Measurements from ENCODE around the gene FAM120A.

FAM120A gene

DNA sequence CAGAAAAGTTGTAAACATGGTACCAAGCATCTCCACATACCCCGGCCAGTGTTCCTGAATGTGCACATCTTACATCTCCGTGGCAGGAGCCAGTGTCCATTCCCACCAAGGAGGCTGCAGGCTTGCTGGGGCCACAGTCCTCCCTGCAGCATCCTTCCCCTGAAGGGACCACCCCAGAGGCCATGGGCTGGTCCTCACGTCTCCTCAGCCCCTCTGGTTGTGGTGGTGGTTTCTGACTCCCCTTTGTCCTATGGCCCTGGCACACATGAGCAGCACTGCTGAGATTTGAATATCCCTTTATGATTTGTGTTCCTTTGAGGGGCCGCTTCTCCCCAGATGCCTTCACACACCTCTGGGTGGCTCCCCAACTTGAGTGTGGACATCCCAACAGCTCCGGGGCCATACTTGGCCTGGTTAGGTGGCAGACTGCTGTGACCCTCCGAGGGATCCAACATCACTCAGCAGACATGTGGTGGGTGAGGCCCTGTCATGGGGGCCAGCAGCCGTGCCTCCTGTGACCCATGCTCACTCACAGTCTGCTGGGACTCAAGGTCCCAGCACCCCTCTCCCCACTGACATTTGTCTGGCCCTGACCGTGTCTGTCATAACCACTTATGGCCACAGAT lies 139.2 kb downstream of the FAM120A start:
- Histone ChIP-seq H3K27me3 (ENCODE audit: control insufficient read depth, insufficient read depth, low read length) (no peaks in the 10 kb centered on the region), H3K9ac (no peak overlapping the region), H3K9me3 (ENCODE audit: control insufficient read depth, low read length) (no peaks in the 10 kb centered on the region), H3K4me2 (ENCODE audit: low read length) (no peak overlapping the region), H3K4me3 (ENCODE audit: low read depth, low read length) (no peak overlapping the region), H3K27ac (no peak overlapping the region), H3K79me2 (peaks cover 35% of the 10 kb centered on the region), H3K4me1 (peaks cover 2% of the 10 kb centered on the region), H3K36me3 (ENCODE audit: control insufficient read depth, insufficient read depth, low read length) (no peaks in the 10 kb centered on the region), H2AFZ (no peak overlapping the region)
- TF ChIP-seq, protein P1, sequence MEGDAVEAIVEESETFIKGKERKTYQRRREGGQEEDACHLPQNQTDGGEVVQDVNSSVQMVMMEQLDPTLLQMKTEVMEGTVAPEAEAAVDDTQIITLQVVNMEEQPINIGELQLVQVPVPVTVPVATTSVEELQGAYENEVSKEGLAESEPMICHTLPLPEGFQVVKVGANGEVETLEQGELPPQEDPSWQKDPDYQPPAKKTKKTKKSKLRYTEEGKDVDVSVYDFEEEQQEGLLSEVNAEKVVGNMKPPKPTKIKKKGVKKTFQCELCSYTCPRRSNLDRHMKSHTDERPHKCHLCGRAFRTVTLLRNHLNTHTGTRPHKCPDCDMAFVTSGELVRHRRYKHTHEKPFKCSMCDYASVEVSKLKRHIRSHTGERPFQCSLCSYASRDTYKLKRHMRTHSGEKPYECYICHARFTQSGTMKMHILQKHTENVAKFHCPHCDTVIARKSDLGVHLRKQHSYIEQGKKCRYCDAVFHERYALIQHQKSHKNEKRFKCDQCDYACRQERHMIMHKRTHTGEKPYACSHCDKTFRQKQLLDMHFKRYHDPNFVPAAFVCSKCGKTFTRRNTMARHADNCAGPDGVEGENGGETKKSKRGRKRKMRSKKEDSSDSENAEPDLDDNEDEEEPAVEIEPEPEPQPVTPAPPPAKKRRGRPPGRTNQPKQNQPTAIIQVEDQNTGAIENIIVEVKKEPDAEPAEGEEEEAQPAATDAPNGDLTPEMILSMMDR (IDR thresholded peaks at IDR 0.05): no peak

DNA sequence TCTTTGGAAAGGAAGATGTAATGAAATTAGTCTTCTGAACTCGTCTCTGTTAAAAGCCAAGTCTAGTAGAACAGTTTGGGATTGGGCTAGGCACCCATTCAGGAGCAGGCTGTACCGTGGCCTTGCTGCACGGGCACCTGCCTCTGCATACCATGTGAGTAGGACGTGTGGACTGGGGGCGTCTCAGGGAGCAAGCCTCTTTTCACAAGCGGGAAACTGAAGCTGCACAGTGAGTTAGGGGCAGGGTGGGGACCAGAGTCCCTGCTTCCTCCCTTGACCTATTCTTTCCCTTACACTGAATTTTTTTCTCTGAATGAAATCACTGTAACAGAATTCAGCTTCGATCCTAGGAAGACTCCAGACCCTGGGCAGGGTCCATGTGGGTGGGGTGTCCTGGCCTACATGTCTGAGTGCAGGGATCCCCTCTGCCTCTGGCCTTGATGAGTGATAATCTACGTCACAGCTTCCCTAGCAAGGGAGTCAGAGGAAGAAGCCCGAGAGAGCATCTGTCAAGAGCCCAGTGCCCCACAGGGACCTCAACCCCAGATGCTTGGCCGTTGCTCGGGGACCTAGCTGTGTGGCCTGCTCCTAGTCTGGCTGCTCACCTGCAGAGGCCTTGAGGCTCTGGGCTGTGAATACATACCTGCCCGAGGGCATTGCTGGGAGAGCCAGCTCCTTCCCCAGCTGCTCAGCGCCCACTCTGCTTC lies 140.0 kb downstream of the FAM120A start:
- H3K36me3 ChIP-seq (ENCODE audit: control insufficient read depth, insufficient read depth, low read length): no peaks in the 10 kb centered on the region
- H3K4me1 ChIP-seq: peaks cover 2% of the 10 kb centered on the region
- H3K9ac ChIP-seq: no peak overlapping the region

DNA sequence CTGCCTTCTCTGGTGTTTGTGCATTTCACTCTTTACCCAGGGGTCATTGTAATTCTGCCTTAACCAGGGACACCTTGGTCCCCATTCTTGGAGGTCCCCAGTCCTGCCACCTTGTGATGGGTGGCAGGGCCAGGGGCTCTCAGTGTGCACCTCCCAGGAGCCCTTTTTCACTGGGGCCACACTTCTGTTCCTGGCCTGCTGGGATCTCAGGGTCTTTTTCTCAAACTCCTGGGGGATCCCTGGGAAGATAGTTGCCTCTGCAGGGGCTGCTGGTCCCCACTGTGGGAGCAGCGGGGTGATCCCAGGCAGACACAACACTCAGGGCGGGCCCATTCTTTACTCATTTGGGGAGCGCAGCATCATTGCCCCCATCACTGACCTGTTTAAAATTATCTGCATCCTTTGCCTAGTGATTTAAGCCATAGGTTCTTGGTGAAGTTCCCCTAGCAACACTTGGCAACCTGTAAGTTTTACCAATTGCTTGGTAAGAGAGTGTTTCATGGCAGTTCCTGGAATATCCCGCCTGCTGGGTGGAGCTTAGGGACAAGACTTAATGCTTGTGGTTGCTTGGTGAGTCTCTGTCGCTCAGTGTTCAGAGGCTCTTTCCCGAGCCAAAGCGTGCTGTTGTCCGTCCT lies 140.6 kb downstream of the FAM120A start:
- Histone ChIP-seq H3K4me2 (ENCODE audit: low read length) (no peak overlapping the region), H3K4me1 (peaks cover 2% of the 10 kb centered on the region), H3K36me3 (ENCODE audit: control insufficient read depth, insufficient read depth, low read length) (no peaks in the 10 kb centered on the region), H3K79me2 (peaks cover 38% of the 10 kb centered on the region), H3K9ac (no peak overlapping the region), H3K27ac (no peak overlapping the region), H3K9me3 (ENCODE audit: control insufficient read depth, low read length) (no peaks in the 10 kb centered on the region), H3K4me3 (ENCODE audit: low read depth, low read length) (no peak overlapping the region), H3K27me3 (ENCODE audit: control insufficient read depth, insufficient read depth, low read length) (no peaks in the 10 kb centered on the region), H2AFZ (no peak overlapping the region)
- TF ChIP-seq, protein P1 (IDR thresholded peaks at IDR 0.05): no peak

More for the DNA sequence above, 140.0 kb downstream of the FAM120A start:
- no peaks in the 10 kb centered on the region for H3K9me3 ChIP-seq (ENCODE audit: control insufficient read depth, low read length)
- no peaks in the 10 kb centered on the region for H3K27me3 ChIP-seq (ENCODE audit: control insufficient read depth, insufficient read depth, low read length)
- no peak overlapping the region for H2AFZ ChIP-seq
- H3K79me2 ChIP-seq: peaks cover 38% of the 10 kb centered on the region
- H3K27ac ChIP-seq: no peak overlapping the region
- TF ChIP-seq, protein P1 (IDR thresholded peaks at IDR 0.05): no peak
- H3K4me3 ChIP-seq (ENCODE audit: low read depth, low read length): no peak overlapping the region
- H3K4me2 ChIP-seq (ENCODE audit: low read length): no peak overlapping the region

DNA sequence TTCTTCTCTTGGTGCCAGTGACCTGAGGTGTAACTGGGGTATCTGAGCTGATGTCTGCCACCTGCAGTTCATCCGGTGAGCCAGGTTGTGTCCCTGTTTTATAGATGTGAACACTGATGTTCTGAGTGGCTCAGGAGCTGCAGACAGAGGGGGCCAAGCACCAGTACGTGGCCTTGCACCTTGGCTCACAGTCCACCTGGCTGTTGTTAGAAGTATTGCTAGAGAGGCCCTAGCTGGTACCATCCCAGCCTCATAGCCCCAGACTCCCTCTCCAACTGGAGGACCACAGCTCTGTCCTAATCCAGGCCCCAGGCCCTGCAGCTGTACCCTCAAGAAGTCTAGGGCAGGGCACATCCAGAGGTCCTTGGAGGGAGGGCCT lies 141.1 kb downstream of the FAM120A start:
- Histone ChIP-seq H2AFZ (no peak overlapping the region), H3K9ac (no peak overlapping the region), H3K36me3 (ENCODE audit: control insufficient read depth, insufficient read depth, low read length) (no peaks in the 10 kb centered on the region), H3K9me3 (ENCODE audit: control insufficient read depth, low read length) (no peaks in the 10 kb centered on the region), H3K27ac (no peak overlapping the region), H3K27me3 (ENCODE audit: control insufficient read depth, insufficient read depth, low read length) (no peaks in the 10 kb centered on the region), H3K79me2 (peaks cover 39% of the 10 kb centered on the region), H3K4me2 (ENCODE audit: low read length) (no peak overlapping the region), H3K4me1 (peaks cover 2% of the 10 kb centered on the region), H3K4me3 (ENCODE audit: low read depth, low read length) (no peak overlapping the region)
- TF ChIP-seq, protein P1 (IDR thresholded peaks at IDR 0.05): no peak

All from parathyroid adenoma (tissue), 2 donors.